ENCODE data around the gene TMC8.

TMC8 gene

DNA sequence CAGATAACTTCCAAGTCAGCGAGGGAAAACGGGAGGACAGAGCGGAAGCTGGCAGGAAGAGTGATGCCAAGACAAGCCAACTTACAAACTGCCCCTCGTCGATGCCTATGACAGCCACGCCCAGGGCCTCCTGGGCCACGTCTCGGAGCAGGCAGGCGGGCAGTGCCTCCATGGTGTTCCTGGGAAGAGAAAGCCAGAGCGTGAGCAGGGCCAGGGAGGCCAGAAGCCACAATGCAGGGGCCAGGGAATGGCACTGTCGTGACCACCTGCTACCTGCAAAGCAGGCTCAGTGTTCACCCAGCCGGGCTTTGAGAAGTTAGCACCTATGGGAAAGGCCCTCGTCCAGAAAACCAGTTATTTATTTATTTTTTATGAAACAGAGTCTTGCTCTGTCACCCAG is 51.9 kb downstream of the TMC8 start:
- no peak for DNase-seq

DNA sequence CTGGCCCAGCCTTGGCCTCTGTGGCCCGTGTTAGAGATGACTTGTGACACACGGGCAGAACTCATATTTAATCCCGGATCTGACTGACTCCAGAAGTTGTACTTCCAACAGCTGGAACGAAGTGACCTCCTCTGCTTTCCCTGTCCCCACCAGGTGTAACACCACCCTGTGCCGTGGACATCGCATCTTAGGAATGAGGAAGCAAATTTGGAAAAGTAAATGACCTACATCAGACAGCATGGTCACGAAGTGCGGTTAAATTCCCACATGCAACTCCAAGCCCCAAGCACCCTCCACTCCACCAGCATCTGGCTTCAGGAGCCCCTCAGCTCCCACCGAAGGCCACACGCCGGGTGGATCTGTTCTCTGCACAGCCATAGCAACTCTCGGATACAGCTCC is 53.3 kb downstream of the TMC8 start:
- no peak for DNase-seq

DNA sequence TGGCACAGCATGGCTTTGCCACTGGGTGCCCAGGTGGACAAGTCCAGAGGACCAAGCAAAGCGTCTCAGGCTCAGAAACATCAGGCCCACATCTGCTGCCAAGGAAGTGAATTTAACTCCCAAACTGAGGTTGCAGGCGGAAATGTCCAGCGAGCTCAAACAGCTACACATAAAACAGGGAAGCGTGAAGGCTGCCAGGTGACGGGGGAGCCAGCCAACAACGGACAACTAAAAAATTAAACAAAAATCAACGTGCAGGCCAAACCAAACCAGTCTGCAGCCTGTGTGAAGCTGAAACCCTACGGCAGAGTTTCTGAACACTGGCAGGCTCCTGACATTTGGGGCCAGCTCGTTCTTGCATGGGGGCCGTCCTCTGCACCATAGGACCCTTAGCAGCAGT is 53.8 kb downstream of the TMC8 start:
- no peak for DNase-seq

DNA sequence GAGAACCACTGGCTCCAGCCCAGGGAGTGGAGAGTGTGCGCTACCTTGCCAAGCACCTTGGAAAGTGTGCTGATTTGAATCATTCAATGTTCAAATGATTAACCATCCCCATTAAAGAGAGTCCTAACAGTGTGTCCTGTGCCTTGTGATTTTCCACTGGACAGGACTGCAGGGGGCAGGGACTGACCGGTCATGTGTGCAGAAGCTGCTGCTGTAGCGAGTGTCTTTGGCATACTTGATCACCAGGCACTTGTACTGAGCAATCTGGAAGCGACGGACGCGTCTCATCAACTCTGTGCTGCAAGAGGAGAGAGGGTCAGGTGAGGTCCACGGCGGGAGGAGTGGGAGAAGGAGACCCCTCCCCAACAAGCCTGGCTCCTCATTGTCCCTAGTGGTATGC is 54.3 kb downstream of the TMC8 start:
- no peak for DNase-seq

DNA sequence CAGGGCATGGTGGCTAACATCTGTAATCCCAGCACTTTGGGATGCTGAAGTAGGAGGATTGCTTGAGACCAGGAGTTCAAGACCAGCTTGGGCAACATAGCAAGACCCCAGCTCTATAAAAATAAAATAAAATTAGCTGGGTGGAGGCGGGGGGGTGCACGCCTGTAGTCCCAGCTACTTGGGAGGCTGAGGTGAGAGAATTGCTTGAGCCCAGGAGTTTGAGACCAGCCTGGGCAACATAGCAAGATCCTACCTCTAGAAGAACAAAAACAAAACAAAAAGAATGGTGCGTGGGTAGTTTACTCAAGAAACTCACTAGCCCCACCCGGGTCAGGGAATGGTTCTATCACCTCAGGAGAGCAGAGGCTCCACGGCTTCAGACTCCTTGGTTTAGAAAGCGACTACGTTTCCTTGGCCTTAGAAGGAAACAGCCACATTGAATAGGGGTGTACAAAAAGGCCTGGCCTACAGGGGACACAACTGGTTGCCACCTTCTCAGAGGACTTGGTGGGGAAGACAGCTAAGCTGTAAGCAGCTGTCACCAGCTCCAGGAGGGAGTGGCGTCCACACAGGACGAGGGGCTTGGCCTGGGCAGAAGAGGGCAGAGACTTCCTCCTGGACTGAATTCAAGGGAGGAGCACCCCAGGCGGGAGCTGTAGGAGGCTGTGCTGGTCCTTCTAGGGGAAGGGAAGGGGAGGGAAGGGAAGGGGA is 55.6 kb downstream of the TMC8 start:
- peak; percentile 72 to 74 for DNase-seq

DNA sequence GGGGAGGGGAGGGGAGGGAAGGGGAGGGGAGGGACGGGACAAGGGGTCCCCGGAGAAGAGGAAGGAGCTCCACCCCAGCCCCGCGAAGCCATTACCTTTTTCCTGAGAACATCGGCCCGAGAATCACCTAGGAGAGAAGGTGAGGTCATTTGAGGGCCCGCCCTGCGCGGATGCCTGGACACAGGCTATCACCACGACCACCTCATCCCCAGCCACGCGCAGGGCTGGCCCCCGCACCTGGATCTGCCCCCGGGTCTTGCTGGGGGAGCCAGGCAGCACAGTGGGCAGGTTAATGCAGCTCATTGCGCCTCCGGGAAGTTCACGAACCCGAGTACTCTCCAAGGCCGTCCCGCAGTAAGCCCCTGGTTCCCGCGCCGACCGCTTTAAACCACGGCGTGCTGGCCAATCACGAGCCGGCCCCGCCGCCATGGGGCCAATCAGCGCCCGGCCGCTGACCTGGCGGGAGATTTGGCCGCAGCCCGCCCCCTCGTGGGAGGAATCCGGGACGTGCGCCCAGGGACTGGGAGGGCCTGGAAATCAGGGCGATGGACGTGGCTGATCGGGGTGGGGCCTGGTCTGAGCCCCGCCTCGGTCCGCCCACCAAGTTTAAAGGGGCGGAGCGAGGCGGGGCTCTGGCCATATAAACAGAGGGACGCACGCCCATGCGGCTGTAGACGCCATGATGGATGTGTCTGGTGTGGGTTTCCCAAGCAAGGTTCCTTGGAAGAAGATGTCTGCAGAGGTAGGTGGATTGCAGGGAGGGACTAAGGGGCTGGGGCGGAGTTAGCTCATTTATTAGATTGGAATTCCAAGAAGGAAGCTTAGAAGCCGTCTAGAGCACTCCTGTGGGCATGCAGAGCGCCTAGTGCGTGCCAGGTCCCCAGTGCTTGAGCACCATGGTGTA is 56.4 kb downstream of the TMC8 start, which contains the start of the genes AFMID and TK1:
AFMID (plus strand) TSS at position 671 of the 904 bp plus-strand sequence; CDS start at position 680, 9 bp downstream.
TK1 (minus strand) TSS at position 361 of the 904 bp plus-strand sequence; CDS start at position 303, 58 bp downstream.
- DNase-seq, result peak; percentile 99
